ENCODE data around the gene ZFYVE1.

- TF ChIP-seq CTCF (IDR thresholded peaks at IDR 0.05), result no peak
- TF ChIP-seq EZH2 (IDR thresholded peaks at IDR 0.05), result no peak
- TF ChIP-seq EZH2phosphoT487 (IDR thresholded peaks at IDR 0.05), result no peak
These were observed 22.5 kb upstream of the ZFYVE1 start for GRCh38 chr14:73049428-73049827.
